Gastroesophageal sphincter (tissue), 3 donors: ENCODE data around the gene HNRNPA1.

Experiments used
- EP300 ChIP-seq: sonication (generic); formaldehyde crosslinking; IDR thresholded peaks from one replicate; pipeline ENCODE4 v1.6.1; 2017; ENCODE audit warnings: antibody characterized with exemption, mild to moderate bottlenecking
- POLR2A ChIP-seq, 2 donors: fragments of 450-650 bp; IDR thresholded peaks; one replicate each; pipeline ENCODE4 v1.6.1; 2017; ENCODE audit warnings: antibody characterized with exemption in 2 of 2, mild to moderate bottlenecking in 2 of 2, moderate library complexity in 1 of 2
- TF ChIP-seq, protein P1 (sequence below), 4 experiments: fragments of 200-600 bp in 2 of 4; fragments of 450-650 bp in 2 of 4; sonication (generic) in 1 of 4; IDR thresholded peaks; one replicate each; pipeline ENCODE4 v1.5.1; 2017 to 2019; ENCODE audit warnings: antibody characterized with exemption in 4 of 4, mild to moderate bottlenecking in 2 of 4, moderate library complexity in 2 of 4

DNA sequence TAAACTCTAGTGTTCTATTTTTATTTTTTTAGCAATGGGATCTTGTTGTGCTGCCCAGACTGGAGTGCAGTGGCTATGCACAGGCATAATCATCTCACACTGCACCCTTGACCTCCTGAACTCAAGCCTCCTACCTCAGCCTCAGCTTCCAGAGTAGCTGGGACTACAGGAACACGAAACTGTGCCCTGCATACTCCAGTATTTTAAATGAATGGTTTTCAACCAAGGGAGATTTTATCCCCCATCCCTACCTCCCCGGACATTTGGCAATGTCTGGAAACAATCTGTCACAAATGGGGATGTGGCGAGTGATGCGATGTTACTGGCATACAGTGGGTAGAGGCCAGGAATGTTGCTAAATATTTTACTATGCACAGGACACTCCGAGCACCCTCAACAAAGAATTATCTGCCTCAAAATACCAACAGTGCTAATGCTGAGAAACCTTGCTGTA lies 2.7 kb upstream of the HNRNPA1 start:
- TF ChIP-seq, protein P1, sequence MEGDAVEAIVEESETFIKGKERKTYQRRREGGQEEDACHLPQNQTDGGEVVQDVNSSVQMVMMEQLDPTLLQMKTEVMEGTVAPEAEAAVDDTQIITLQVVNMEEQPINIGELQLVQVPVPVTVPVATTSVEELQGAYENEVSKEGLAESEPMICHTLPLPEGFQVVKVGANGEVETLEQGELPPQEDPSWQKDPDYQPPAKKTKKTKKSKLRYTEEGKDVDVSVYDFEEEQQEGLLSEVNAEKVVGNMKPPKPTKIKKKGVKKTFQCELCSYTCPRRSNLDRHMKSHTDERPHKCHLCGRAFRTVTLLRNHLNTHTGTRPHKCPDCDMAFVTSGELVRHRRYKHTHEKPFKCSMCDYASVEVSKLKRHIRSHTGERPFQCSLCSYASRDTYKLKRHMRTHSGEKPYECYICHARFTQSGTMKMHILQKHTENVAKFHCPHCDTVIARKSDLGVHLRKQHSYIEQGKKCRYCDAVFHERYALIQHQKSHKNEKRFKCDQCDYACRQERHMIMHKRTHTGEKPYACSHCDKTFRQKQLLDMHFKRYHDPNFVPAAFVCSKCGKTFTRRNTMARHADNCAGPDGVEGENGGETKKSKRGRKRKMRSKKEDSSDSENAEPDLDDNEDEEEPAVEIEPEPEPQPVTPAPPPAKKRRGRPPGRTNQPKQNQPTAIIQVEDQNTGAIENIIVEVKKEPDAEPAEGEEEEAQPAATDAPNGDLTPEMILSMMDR (IDR thresholded peaks at IDR 0.05) = no peak
- TF ChIP-seq EP300 = no peak
- TF ChIP-seq POLR2A (IDR thresholded peaks at IDR 0.05) = no peak
